Measurements from ENCODE around the gene RBM17.

Gene RBM17

GRCh38 chr10:6138456-6138855 lies 49.6 kb downstream of the RBM17 start:
- Histone ChIP-seq H2AFZ (ENCODE audit: low read length) (no peak overlapping the region), H3K27ac (ENCODE audit: low read depth, low read length, poor library complexity, severe bottlenecking) (no peak overlapping the region), H3K27me3 (ENCODE audit: insufficient read depth, low read length) (no peaks in the 10 kb centered on the region; the same call in 1 of the 2 replicates), H3K9ac (ENCODE audit: low read length) (no peak overlapping the region), H3K4me3 (ENCODE audit: low read depth, low read length, poor library complexity, severe bottlenecking) (no peak overlapping the region), H4K20me1 (ENCODE audit: insufficient read depth, low read length) (no peaks in the 10 kb centered on the region), H3K4me1 (ENCODE audit: insufficient read depth, low read length, severe bottlenecking) (peaks cover 23% of the 10 kb centered on the region), H3K36me3 (ENCODE audit: insufficient read depth, low read length) (no peaks in the 10 kb centered on the region), H3K79me2 (ENCODE audit: insufficient read depth, low read length) (no peaks in the 10 kb centered on the region), H3K9me2 (ENCODE audit: low read depth, low read length) (no peaks in the 10 kb centered on the region), H3K4me2 (ENCODE audit: low read length) (no peak overlapping the region), H3K9me3 (ENCODE audit: low read length) (no peaks in the 10 kb centered on the region), H3F3A (ENCODE audit: insufficient read depth, low read length) (no peaks in the 10 kb centered on the region)
- TF ChIP-seq EZH2 (IDR thresholded peaks at IDR 0.05; ENCODE audit: borderline replicate concordance, low read length) (no peak), CTCF (IDR thresholded peaks at IDR 0.05; ENCODE audit: low read length) (no peak)

GRCh38 chr10:6139470-6139869 lies 50.6 kb downstream of the RBM17 start:
- TF ChIP-seq CTCF (IDR thresholded peaks at IDR 0.05; ENCODE audit: low read length) (no peak), EZH2 (IDR thresholded peaks at IDR 0.05; ENCODE audit: borderline replicate concordance, low read length) (no peak)
- H3K27ac ChIP-seq (ENCODE audit: low read depth, low read length, poor library complexity, severe bottlenecking) = no peak overlapping the region

GRCh38 chr10:6140141-6140841 lies 51.5 kb downstream of the RBM17 start:
- Histone ChIP-seq H3K9me3 (ENCODE audit: low read length) (no peaks in the 10 kb centered on the region), H3K27me3 (ENCODE audit: insufficient read depth, low read length) (no peaks in the 10 kb centered on the region; the same call in 1 of the 2 replicates), H3K4me1 (ENCODE audit: insufficient read depth, low read length, severe bottlenecking) (peaks cover 20% of the 10 kb centered on the region), H4K20me1 (ENCODE audit: insufficient read depth, low read length) (no peaks in the 10 kb centered on the region), H3K4me3 (ENCODE audit: low read depth, low read length, poor library complexity, severe bottlenecking) (no peak overlapping the region), H2AFZ (ENCODE audit: low read length) (no peak overlapping the region), H3K9ac (ENCODE audit: low read length) (no peak overlapping the region), H3K36me3 (ENCODE audit: insufficient read depth, low read length) (no peaks in the 10 kb centered on the region), H3K27ac (ENCODE audit: low read depth, low read length, poor library complexity, severe bottlenecking) (no peak overlapping the region), H3K79me2 (ENCODE audit: insufficient read depth, low read length) (no peaks in the 10 kb centered on the region), H3F3A (ENCODE audit: insufficient read depth, low read length) (no peaks in the 10 kb centered on the region), H3K4me2 (ENCODE audit: low read length) (no peak overlapping the region; the same call in 1 of the 2 replicates), H3K9me2 (ENCODE audit: low read depth, low read length) (no peaks in the 10 kb centered on the region)
- TF ChIP-seq CTCF (IDR thresholded peaks at IDR 0.05; ENCODE audit: low read length) (no peak), EZH2 (IDR thresholded peaks at IDR 0.05; ENCODE audit: borderline replicate concordance, low read length) (no peak)

More at GRCh38 chr10:6139470-6139869, 50.6 kb downstream of the RBM17 start:
- H3K4me3 ChIP-seq (ENCODE audit: low read depth, low read length, poor library complexity, severe bottlenecking) = no peak overlapping the region
- H3F3A ChIP-seq (ENCODE audit: insufficient read depth, low read length) = no peaks in the 10 kb centered on the region
- H3K36me3 ChIP-seq (ENCODE audit: insufficient read depth, low read length) = no peaks in the 10 kb centered on the region
- H3K9ac ChIP-seq (ENCODE audit: low read length) = no peak overlapping the region
- H3K27me3 ChIP-seq (ENCODE audit: insufficient read depth, low read length) = no peaks in the 10 kb centered on the region; the same call in 1 of the 2 replicates
- H3K79me2 ChIP-seq (ENCODE audit: insufficient read depth, low read length) = no peaks in the 10 kb centered on the region
- no peaks in the 10 kb centered on the region for H3K9me3 ChIP-seq (ENCODE audit: low read length)
- H3K4me1 ChIP-seq (ENCODE audit: insufficient read depth, low read length, severe bottlenecking) = peaks cover 27% of the 10 kb centered on the region
- no peak overlapping the region for H2AFZ ChIP-seq (ENCODE audit: low read length)
- no peak overlapping the region for H3K4me2 ChIP-seq (ENCODE audit: low read length)
- no peaks in the 10 kb centered on the region for H4K20me1 ChIP-seq (ENCODE audit: insufficient read depth, low read length)
- no peaks in the 10 kb centered on the region for H3K9me2 ChIP-seq (ENCODE audit: low read depth, low read length)

Measured in OCI-LY1 (cell line).